ENCODE measurements around the gene ARHGEF1.

- TF ChIP-seq CTCF (IDR thresholded peaks at IDR 0.05) (no peak), REST (IDR thresholded peaks at IDR 0.05; ENCODE audit: insufficient read depth in 1 of 2, low read depth in 2 of 2, low read length in 1 of 2) (no peak), POLR2AphosphoS5 (IDR thresholded peaks at IDR 0.05; ENCODE audit: low read depth, low read length) (no peak)
These were observed 32.2 kb downstream of the ARHGEF1 start for GRCh38 chr19:41915021-41915775.

All from Panc1 (cell line).